ENCODE measurements around the gene NCBP3. TPM values are rescaled to one million over a fixed set of nuclear protein-coding genes. Genes with fewer than 3 reads are reported as not detected.

NCBP3 gene
- total RNA-seq, 4 donors from 2014 or later: 24.8 to 41.6 (median 32.2) TPM

DNA sequence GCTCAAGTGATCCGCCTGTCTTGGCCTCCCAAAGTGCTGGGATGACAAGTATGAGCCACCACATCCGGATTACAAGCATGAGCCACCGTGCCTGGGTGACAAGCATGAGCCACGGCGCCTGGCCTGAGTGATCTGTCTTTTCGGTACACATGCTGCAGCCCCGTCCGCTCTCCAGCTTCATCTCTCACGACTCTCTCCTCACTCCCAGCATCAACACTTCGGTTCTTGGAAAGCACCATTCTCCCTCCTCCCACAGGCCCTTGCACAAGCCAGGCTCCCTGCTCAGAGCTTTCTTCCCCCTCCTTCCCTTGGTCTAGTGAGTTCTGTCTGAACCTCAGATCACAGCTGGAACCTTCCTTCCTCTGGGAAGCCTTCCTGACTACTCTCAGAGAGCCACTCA, 6.5 kb upstream of the NCBP3 start:
- no peak overlapping the region for H3K4me3 ChIP-seq
- DNase-seq: no peak
- H3K27me3 ChIP-seq: no peaks in the 10 kb centered on the region
- no peaks in the 10 kb centered on the region for H3K9me3 ChIP-seq
- H3K36me3 ChIP-seq: no peaks in the 10 kb centered on the region
- no peak overlapping the region for H3K27ac ChIP-seq
- TF ChIP-seq POLR2A (IDR thresholded peaks at IDR 0.05): no peak
- TF ChIP-seq, protein P1, sequence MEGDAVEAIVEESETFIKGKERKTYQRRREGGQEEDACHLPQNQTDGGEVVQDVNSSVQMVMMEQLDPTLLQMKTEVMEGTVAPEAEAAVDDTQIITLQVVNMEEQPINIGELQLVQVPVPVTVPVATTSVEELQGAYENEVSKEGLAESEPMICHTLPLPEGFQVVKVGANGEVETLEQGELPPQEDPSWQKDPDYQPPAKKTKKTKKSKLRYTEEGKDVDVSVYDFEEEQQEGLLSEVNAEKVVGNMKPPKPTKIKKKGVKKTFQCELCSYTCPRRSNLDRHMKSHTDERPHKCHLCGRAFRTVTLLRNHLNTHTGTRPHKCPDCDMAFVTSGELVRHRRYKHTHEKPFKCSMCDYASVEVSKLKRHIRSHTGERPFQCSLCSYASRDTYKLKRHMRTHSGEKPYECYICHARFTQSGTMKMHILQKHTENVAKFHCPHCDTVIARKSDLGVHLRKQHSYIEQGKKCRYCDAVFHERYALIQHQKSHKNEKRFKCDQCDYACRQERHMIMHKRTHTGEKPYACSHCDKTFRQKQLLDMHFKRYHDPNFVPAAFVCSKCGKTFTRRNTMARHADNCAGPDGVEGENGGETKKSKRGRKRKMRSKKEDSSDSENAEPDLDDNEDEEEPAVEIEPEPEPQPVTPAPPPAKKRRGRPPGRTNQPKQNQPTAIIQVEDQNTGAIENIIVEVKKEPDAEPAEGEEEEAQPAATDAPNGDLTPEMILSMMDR (IDR thresholded peaks at IDR 0.05): no peak
- H3K4me1 ChIP-seq: no peaks in the 10 kb centered on the region

DNA sequence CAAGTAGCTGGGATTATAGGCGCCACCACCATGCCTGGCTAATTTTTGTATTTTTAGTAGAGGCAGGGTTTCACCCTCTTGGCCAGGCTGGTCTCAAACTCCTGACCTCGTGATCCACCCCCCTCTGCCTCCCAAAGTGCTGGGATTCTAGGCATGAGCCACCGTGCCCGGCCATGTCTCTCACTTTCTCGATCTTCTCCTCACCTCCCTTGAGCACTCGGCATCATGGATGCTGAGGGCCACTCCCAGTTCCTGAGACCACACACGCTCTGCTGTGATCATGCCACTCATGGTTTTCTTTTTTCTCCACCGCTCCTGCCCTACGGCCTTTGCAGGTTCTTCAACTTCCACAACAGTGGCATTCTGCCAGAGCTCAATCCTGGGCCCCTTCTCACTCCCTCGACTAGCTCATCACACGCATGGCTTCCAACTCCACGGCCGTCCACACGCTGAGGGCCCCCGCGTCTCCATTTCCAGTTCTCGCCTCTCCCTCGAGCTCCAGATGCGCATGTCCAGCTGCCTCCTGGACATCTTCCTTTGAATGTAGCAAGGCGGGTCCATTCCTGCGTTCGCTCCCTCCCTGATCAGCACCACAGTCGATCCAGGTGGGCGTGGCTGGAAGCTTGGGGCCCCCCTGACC, 5.5 kb upstream of the NCBP3 start:
- no peak for DNase-seq
- TF ChIP-seq POLR2A (IDR thresholded peaks at IDR 0.05): no peak
- TF ChIP-seq, protein P1 (IDR thresholded peaks at IDR 0.05): no peak
- no peaks in the 10 kb centered on the region for H3K4me1 ChIP-seq

DNA sequence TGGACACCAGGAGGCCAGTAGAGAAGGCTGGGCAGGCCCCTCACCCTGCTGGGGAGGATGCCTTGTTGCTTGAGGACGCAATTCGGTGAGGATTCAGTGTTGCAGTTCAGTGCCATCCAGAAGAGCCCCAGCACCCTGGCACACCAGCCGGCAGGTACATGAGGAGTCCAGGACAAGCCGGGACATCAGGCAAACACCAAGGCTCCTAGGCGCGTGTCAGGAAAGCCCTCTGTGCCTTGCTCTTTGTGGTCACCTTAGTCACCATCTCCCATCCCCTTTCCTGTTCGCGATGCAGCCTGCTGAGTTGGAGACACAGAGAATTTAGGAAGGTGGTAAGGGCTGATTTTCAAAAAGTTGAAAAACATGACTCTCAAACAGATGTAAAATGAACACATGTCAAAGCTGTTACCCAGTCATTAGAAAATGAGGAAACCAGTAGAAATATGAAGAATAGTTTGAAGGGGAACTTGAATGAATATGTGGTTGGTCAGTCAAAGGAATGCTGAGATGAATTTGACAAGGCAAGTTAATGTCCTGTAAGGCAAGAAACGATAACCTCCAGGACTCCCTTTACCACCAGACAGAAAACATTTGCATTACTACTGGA, 2.3 kb upstream of the NCBP3 start:
- Histone ChIP-seq H3K4me3 (no peak overlapping the region), H3K27me3 (no peaks in the 10 kb centered on the region), H3K27ac (no peak overlapping the region), H3K36me3 (no peaks in the 10 kb centered on the region), H3K4me1 (peaks cover 0 to 16% (median 4%) of the 10 kb centered on the region in 4 donors), H3K9me3 (no peaks in the 10 kb centered on the region)
- peak in 1 of 3 donors; percentile 36 for DNase-seq
- TF ChIP-seq POLR2A (IDR thresholded peaks at IDR 0.05): no peak
- TF ChIP-seq, protein P1 (IDR thresholded peaks at IDR 0.05): no peak

More for the DNA sequence above, 5.5 kb upstream of the NCBP3 start:
- H3K27me3 ChIP-seq: no peaks in the 10 kb centered on the region
- no peak overlapping the region for H3K4me3 ChIP-seq
- H3K9me3 ChIP-seq: no peaks in the 10 kb centered on the region
- no peak overlapping the region for H3K27ac ChIP-seq
- H3K36me3 ChIP-seq: no peaks in the 10 kb centered on the region

DNA sequence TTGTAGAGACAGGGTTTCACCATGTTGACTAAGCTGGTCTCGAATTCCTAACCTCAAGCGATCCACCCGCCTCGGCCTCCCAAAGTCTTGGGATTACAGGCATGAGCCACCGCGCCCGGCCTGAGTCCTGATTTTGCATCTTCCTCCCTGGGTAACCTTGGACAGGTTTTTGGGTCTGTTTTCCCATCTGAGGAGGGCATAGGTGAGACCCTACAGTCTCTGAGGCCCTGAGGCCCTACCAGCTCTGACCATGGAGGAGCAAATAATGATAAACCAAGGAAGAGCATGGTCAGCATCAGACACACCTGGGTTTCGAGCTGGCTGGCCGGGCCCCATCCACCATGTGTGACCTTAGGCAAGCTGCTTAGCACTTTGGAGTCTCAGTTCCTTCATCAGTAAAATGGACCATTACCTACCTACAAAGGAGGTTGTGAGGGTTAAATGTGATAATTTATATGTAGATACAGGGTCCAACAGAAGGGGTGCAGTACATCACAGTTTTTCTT, 1.2 kb upstream of the NCBP3 start:
- no peak for TF ChIP-seq POLR2A (IDR thresholded peaks at IDR 0.05)
- TF ChIP-seq, protein P1 (IDR thresholded peaks at IDR 0.05): no peak
- no peaks in the 10 kb centered on the region for H3K27me3 ChIP-seq
- peaks cover 0 to 8% (median 0%) of the 10 kb centered on the region in 3 donors for H3K36me3 ChIP-seq
- H3K27ac ChIP-seq: no peak overlapping the region
- peaks cover 0 to 16% (median 4%) of the 10 kb centered on the region in 4 donors for H3K4me1 ChIP-seq
- no peak overlapping the region for H3K4me3 ChIP-seq
- DNase-seq: peak in 1 of 3 donors; percentile 43
- H3K9me3 ChIP-seq: no peaks in the 10 kb centered on the region

DNA sequence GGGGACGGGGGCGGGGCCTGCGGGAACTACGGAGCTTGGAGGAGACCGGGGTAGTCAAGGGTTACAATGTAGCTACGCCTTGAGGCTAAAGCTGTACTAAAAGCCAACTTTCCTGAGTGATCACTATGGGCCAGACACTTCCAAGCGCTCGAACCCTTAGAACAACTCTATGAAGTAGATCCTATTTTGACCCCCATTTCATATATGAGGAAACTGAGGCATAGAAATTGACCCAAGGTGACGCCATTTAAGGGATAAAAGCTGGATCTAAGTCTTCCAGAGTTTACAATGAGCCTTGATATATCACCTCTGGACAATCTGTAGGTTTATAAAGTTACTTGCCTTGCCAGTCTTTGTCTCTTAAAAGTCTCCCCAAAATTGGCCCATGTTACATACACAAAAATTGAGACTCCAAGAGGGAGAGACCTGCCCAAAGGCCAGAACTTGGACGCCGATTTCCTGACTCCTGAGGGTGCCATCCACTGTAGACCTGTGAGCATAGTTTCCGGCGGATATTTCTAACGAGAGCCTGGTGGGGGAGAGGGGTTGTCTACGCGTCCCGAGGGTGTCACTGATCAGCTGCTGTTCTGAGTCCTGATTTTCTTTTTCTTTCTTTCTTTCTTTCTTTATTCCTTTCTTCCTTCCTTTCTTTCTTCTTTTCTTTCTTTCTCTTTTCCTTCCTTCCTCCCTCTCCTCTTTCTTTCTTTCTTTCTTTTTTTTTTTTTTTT, 555 bp upstream of the NCBP3 start:
- no peaks in the 10 kb centered on the region for H3K27me3 ChIP-seq
- H3K4me3 ChIP-seq: peak overlapping the region in 3 of 4 donors; percentile 99 to 100 (median 99)
- no peaks in the 10 kb centered on the region for H3K9me3 ChIP-seq
- no peak for DNase-seq
- H3K4me1 ChIP-seq: peaks cover 0 to 16% (median 4%) of the 10 kb centered on the region in 4 donors
- H3K36me3 ChIP-seq: peaks cover 0 to 12% (median 0%) of the 10 kb centered on the region in 3 donors
- TF ChIP-seq, protein P1 (IDR thresholded peaks at IDR 0.05): no peak
- TF ChIP-seq POLR2A (IDR thresholded peaks at IDR 0.05): no peak
- H3K27ac ChIP-seq: no peak overlapping the region

Data from Peyer's patch (tissue), 4 donors.